Bronchial epithelial cell (primary cell): ENCODE measurements around the gene MGMT. TPM values are rescaled to one million over a fixed set of nuclear protein-coding genes. Genes with fewer than 3 reads are reported as not detected.

Experiments used
- DNase-seq: peaks from one replicate; pipeline ENCODE4 v3.0.0-alpha.2; 2010; ENCODE audit warnings: low read depth
- FAIRE-seq: peaks from 2 replicates; lab custom pipeline; 2011; peaks lifted over from hg19 to GRCh38; lab: Jason Lieb, UNC
- H3K27me3 ChIP-seq: 2 replicates; pipeline ENCODE4 v1.5.1; 2011; ENCODE audit warnings: low read length; ENCODE audit not compliant: control insufficient read depth, insufficient read depth
- H3K36me3 ChIP-seq: 2 replicates; pipeline ENCODE4 v1.5.1; 2011; ENCODE audit warnings: low read length; ENCODE audit not compliant: control insufficient read depth, insufficient read depth
- H3K4me3 ChIP-seq: 2 replicates; pipeline ENCODE4 v1.5.1; 2011; ENCODE audit warnings: mild to moderate bottlenecking, low read depth, low read length, control low read depth
- total RNA-seq: library from RNA; depleted of rRNA; stranded (reverse); fragments of >200 nt; gene quantifications from 2 replicates; pipeline ENCODE4 v1.2.1, GENCODE V29; 2014
- TF ChIP-seq, protein P1 (sequence below): IDR thresholded peaks from 2 replicates; pipeline ENCODE4 v1.5.1; 2011; ENCODE audit warnings: mild to moderate bottlenecking, moderate library complexity, low read length, control low read depth, inconsistent platforms; ENCODE audit not compliant: insufficient read depth, severe bottlenecking

MGMT gene
- total RNA-seq, 1 donor from 2014 or later: 19.7 TPM

DNA sequence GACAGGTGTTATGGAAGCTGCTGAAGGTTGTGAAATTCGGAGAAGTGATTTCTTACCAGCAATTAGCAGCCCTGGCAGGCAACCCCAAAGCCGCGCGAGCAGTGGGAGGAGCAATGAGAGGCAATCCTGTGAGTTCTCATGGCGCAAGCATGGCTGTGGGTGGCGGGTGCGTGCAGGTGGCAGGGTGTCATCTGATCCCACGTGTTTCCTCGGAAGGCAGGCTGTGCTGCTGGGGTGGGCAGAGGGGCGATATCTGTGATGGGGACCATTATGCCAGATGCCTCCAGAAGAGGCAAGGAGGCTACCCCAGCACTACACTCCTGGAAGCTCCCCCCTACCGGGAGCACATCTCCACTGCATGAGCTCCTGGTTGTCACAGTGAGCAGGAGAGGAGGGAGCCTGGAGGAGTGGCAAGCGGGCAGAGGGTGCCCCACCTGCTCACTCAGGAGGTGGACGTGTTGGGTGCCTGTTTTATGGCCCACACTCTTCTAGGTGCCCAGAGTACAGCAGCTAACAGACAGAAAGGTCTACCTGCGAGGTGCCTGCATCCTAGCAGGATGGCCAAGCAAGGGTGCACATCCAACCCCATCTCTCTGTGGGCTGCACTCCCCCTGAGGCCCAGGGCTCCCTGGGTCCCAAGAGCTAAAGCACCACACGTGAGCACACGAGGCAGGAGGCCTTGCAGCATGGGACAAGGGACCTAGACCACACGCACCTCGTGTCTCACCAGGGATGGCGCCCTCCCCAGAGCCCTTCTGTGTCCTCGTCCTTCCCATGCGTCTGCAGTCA is 292.4 kb downstream of the MGMT start:
- no peak for FAIRE-seq

DNA sequence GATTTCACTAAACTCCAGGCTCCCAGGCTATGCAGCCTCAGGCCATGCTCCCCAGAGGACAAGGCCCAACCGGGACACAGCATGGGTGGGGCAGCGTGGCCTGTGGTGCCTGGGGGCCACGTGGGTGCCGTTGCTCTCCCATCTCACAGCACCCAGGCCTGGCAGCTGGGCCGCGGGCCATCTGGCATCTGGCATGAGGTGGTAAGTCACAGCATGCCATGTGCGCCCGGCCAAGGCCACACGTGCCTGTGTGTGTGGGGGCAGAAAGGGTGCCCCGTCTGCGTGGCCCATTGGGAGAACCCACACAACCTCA is 292.9 kb downstream of the MGMT start:
- no peak for FAIRE-seq
- Histone ChIP-seq H3K4me3 (no peak overlapping the region), H3K36me3 (no peaks in the 10 kb centered on the region), H3K27me3 (no peaks in the 10 kb centered on the region)
- no peak for DNase-seq
- TF ChIP-seq, protein P1, sequence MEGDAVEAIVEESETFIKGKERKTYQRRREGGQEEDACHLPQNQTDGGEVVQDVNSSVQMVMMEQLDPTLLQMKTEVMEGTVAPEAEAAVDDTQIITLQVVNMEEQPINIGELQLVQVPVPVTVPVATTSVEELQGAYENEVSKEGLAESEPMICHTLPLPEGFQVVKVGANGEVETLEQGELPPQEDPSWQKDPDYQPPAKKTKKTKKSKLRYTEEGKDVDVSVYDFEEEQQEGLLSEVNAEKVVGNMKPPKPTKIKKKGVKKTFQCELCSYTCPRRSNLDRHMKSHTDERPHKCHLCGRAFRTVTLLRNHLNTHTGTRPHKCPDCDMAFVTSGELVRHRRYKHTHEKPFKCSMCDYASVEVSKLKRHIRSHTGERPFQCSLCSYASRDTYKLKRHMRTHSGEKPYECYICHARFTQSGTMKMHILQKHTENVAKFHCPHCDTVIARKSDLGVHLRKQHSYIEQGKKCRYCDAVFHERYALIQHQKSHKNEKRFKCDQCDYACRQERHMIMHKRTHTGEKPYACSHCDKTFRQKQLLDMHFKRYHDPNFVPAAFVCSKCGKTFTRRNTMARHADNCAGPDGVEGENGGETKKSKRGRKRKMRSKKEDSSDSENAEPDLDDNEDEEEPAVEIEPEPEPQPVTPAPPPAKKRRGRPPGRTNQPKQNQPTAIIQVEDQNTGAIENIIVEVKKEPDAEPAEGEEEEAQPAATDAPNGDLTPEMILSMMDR: no peak

More for the DNA sequence above, 292.4 kb downstream of the MGMT start:
- no peak overlapping the region for H3K4me3 ChIP-seq
- DNase-seq: no peak
- no peaks in the 10 kb centered on the region for H3K27me3 ChIP-seq
- H3K36me3 ChIP-seq: no peaks in the 10 kb centered on the region
- TF ChIP-seq, protein P1: no peak

DNA sequence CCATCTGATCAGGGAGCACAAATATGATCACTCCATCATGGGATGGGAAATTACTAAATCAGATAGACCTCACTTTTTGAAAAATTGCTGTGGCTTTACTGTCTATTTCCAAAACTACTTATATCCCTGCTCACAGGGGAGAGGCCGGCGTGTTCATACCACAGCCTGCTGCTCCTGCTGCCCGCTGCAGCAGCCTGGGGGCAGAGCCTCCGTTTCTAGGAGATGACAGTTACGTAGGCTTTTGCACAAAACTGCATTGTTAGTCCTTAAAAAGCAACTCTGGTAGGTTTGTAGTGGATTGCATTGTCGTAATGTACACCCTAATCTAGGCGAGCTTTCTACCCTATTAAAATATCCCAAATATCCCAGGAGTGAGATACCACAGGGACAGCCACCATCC is 293.4 kb downstream of the MGMT start:
- DNase-seq: no peak
- no peak for FAIRE-seq
- Histone ChIP-seq H3K27me3 (no peaks in the 10 kb centered on the region), H3K36me3 (no peaks in the 10 kb centered on the region), H3K4me3 (no peak overlapping the region)
- TF ChIP-seq, protein P1: no peak

DNA sequence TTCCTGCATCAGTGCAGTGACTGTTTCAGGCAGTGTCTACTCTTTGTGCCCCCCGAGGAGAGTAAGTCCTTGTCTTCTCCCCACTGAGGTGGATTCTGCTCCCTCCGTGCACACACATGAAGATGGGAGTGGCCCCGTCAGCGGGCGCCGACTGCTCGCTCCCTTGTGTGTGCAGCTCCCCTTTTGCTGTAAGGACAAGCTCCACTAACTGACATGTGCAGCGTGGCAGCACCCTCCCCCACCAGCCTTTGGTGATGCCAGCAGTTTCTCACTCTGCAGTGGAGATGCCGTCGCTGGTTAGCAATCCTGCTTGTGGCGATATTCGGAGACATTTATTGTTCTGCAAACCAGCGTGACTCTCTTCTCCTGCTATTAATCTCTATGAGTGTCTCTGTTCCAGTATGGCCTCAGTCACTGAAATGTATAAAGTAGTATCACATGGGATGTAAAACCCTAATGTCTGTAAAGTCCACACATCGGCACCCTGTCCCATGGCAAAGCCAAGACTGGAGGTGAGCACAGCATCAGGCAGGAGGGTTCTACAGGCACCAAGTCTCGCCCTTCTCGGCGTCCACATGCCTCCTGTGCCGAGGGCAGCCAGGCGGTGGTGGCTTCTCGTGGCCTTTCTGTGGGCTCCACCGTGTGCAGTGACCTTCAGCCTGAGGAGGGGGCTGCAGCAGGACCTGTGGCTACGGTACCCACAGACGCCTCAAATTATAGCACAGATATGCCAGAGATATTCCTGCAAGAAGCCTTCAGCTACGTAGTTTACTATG is 294.3 kb downstream of the MGMT start:
- FAIRE-seq (no peak), DNase-seq (no peak)
- H3K36me3 ChIP-seq: no peaks in the 10 kb centered on the region
- H3K27me3 ChIP-seq: no peaks in the 10 kb centered on the region
- no peak overlapping the region for H3K4me3 ChIP-seq
- TF ChIP-seq, protein P1: no peak

DNA sequence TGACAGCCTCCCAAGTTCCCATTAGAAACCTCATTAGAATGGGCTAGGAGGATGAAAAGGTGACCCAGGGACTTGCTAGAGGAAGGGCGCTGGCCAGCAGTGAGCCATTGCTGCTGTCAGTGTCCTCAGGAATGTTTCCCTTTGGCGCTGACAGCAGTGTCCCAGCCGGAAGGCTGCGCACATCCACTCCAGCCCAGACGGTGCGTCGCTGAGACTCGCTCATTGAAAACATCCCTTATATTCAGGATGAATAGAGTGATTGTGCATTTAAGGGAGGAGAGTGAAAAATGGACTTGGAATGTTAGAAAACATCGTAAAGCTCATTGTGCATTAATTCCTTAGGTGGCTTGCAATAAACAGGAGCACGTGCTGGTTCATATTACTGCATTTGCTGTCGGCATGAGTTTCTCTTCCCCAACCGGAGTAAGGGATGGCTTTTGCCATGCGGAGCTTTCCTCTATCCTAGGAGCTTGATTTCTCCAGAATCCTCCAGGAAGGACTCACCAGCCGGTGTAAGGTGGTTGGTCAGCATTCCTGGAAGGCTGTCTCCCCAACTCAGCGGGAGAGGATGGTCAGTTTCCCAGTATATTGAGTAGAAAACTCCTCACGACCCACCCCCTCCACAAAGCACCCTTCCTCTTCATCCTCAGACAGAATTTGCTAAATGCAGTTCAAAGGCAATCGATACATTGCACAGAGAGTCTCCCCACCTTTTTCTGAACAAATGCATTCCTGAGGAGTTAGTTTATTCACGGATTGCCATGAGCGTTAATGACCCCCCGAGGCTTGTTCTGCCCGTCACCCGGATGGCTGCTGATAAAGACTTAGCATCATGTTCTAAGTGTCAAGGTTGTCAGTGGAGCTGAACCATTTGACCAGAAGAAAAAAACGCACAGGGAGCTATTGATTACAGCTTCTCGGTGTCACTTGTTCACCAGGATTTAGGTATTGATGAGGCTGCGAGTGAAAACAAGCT is 295.2 kb downstream of the MGMT start:
- Histone ChIP-seq H3K4me3 (no peak overlapping the region), H3K27me3 (no peaks in the 10 kb centered on the region), H3K36me3 (no peaks in the 10 kb centered on the region)
- TF ChIP-seq, protein P1: no peak
- DNase-seq: no peak
- peak; percentile 7 for FAIRE-seq
